IMR-90 (cell line): ENCODE data around the gene DZIP1.

Experiments used
- CTCF ChIP-seq: conservative IDR thresholded peaks from 2 replicates; pipeline ENCODE4 v1.5.1; 2012; ENCODE audit warnings: mild to moderate bottlenecking, low read depth, low read length, improper control_type of control experiment
- POLR2A ChIP-seq: IDR thresholded peaks from 2 replicates; pipeline ENCODE4 v1.6.1; 2012; ENCODE audit warnings: mild to moderate bottlenecking, low read depth, low read length
- RAD21 ChIP-seq: IDR thresholded peaks from 2 replicates; pipeline ENCODE4 v1.6.1; 2012; ENCODE audit warnings: low read length, improper control_type of control experiment
- RFX5 ChIP-seq: IDR thresholded peaks from 2 replicates; pipeline ENCODE4 v1.8.0; 2012; ENCODE audit warnings: low read depth, mild to moderate bottlenecking, low read length, moderate library complexity

GRCh38 chr13:95568131-95568530, 76.4 kb downstream of the DZIP1 start:
- TF ChIP-seq CTCF (no peak), POLR2A (no peak), RFX5 (no peak), RAD21 (no peak)
